ENCODE data around the gene CRYGD. TPM values are rescaled to one million over a fixed set of nuclear protein-coding genes. Genes with fewer than 3 reads are reported as not detected.

The CRYGD gene
- total RNA-seq, 1 donor from 2014 or later, result not detected

GRCh38 chr2:208072250-208072892 lies 52.0 kb downstream of the CRYGD start:
- DNase-seq (ENCODE audit: extremely low spot score, unreplicated experiment), result no peak
- H3K27me3 Mint-ChIP-seq, result peaks cover 3% of the 10 kb centered on the region
- no peak overlapping the region for H3K27ac Mint-ChIP-seq
- no peaks in the 10 kb centered on the region for H3K36me3 Mint-ChIP-seq
- H3K9me3 Mint-ChIP-seq, result no peaks in the 10 kb centered on the region
- H3K4me3 Mint-ChIP-seq, result no peak overlapping the region
- no peaks in the 10 kb centered on the region for H3K4me1 Mint-ChIP-seq (ENCODE audit: unreplicated experiment)
- peak; percentile 92 for TF ChIP-seq CTCF (conservative IDR thresholded peaks at IDR 0.05)

Other genes with a start within 250 kb of the CRYGD start
- gene PLEKHM3, start 99.0 kb downstream of the CRYGD start, total RNA-seq (ENCODE audit: low replicate concordance), result 10.7 and 12.1 TPM in 2 replicates
- not detected in 2 replicates for gene CRYGC, start 5.3 kb upstream of the CRYGD start, total RNA-seq (ENCODE audit: low replicate concordance)
- not detected in 2 replicates for gene CRYGB, start 21.6 kb upstream of the CRYGD start, total RNA-seq (ENCODE audit: low replicate concordance)
- gene CRYGA, start 39.1 kb upstream of the CRYGD start, total RNA-seq (ENCODE audit: low replicate concordance), result not detected in 2 replicates
- gene C2orf80, start 65.5 kb upstream of the CRYGD start, total RNA-seq (ENCODE audit: low replicate concordance), result not detected in 2 replicates
- 149 and 184 TPM in 2 replicates for gene IDH1, start 130.5 kb upstream of the CRYGD start, total RNA-seq (ENCODE audit: low replicate concordance)
- gene PIKFYVE, start 141.7 kb upstream of the CRYGD start, total RNA-seq (ENCODE audit: low replicate concordance), result 21.9 and 33.8 TPM in 2 replicates

Data from type B pancreatic cell (in vitro differentiated cells).